ENCODE measurements around the gene LCA5L. TPM values are rescaled to one million over a fixed set of nuclear protein-coding genes. Genes with fewer than 3 reads are reported as not detected.
A peak's percentile ranks its signal among the peaks of the same experiment; 100 is the strongest.
"Not testable (repeated sequence)": the region's sequence is repeated elsewhere in the genome, so short reads cannot be mapped to it uniquely, and the experiment has no call there.

Gene LCA5L
- total RNA-seq, 4 donors from 2014 or later = 2.3 to 7.9 (median 4.9) TPM

DNA sequence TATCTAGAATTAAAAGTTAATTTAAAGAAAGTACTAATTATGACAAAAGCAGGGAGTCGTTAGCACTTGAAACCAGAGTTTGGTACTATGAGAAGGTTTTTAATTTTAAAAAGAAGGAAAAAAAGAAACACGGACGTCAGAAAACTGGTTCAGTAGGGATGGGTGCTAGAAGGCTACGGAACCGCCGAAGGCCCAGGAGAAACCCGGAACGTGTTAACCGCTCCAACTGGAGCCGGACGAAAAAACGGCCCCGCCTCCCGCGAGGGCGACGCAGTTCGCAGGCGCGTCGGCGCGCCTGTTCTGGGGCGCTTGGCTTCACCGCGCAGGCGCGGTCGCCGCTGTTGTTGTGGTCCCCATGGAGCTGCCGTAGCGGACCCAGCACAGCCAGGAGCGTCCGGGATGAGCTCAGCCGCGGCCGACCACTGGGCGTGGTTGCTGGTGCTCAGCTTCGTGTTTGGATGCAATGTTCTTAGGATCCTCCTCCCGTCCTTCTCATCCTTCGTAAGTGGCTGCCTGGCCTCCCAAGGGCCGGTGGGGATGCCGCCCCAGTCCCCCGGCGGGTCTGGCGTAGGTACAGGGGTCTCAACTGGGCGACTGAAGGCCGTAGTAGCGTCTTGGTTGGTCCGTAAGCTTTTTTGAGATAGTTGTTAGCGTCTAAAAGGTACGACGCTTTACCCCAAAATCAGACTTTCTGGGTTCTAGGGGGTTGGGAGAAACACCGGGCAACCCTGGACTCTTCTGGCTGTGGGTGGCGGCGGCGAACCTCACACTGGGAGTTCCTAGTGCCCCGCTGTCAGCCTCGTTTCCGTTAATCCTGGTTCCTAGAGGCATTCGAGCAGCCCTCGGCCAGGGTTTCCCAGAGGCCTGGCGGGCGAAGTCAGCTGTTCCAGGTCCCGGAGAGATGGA is 65.3 kb downstream of the LCA5L start:
- ATAC-seq = peak; percentile 93 to 95

DNA sequence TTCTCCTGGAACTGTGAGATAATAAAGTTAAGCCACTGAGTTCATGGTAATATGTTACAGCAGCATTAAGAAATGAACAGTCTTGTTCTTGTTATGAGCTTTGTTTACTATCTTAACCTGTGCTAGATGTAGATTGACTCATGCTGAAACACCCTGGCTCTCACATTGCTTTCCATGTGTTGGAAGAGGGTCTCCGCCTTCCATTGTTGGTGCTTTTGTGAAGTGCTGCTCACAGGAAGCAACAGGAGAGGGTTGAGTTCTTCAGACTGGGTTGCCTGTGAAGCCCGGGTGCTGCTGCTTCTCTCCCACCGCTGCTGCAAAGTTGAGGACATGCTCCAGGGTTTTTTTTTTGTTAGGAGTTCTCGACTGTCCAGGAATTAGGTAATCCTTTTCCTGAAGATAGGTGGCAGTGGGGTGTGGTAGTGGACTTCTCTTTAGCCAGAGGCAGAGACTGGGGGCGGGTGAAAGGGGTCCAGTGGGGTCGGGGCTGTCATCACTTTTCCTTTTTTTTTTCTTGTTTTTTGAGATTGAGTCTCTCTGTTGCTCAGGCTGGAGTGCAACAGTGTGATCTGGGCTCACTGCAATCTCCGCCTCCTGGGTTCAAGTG is 68.0 kb downstream of the LCA5L start:
- no peaks in the 10 kb centered on the region for H3K9me3 ChIP-seq
- H3K4me1 ChIP-seq = peaks cover 9 to 13% of the 10 kb centered on the region in 2 donors
- ATAC-seq = no peak
- H3K27ac ChIP-seq = no peak overlapping the region
- intact Hi-C loops (cut with DNase I; ENCODE audit: low total_unique reads) (no loop called here), in situ Hi-C loops (cut with MboI; ENCODE audit: low sequenced_read_pairs in 4 of 4) (loop anchor here in 2 of 4 donors (25.0 kb wide), 1 partner anchor 190 kb away; the partner anchor contains the start of gene PSMG1 (in 2 of the 2))
- no peaks in the 10 kb centered on the region for H3K27me3 ChIP-seq
- DNase-seq = no peak
- no peak overlapping the region for H3K4me3 ChIP-seq
- TF ChIP-seq, protein P1, sequence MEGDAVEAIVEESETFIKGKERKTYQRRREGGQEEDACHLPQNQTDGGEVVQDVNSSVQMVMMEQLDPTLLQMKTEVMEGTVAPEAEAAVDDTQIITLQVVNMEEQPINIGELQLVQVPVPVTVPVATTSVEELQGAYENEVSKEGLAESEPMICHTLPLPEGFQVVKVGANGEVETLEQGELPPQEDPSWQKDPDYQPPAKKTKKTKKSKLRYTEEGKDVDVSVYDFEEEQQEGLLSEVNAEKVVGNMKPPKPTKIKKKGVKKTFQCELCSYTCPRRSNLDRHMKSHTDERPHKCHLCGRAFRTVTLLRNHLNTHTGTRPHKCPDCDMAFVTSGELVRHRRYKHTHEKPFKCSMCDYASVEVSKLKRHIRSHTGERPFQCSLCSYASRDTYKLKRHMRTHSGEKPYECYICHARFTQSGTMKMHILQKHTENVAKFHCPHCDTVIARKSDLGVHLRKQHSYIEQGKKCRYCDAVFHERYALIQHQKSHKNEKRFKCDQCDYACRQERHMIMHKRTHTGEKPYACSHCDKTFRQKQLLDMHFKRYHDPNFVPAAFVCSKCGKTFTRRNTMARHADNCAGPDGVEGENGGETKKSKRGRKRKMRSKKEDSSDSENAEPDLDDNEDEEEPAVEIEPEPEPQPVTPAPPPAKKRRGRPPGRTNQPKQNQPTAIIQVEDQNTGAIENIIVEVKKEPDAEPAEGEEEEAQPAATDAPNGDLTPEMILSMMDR (IDR thresholded peaks at IDR 0.05 in 4 of 5, conservative IDR thresholded peaks at IDR 0.05 in 1 of 5) = no peak
- TF ChIP-seq POLR2A (IDR thresholded peaks at IDR 0.05) = no peak
- no peaks in the 10 kb centered on the region for H3K36me3 ChIP-seq

More for the DNA sequence above, 65.3 kb downstream of the LCA5L start:
- Histone ChIP-seq H3K4me3 (peak overlapping the region; percentile 64 to 90 (median 78)), H3K27me3 (no peaks in the 10 kb centered on the region), H3K9me3 (no peaks in the 10 kb centered on the region), H3K36me3 (no peaks in the 10 kb centered on the region), H3K4me1 (peaks cover 9 to 13% of the 10 kb centered on the region in 2 donors), H3K27ac (peak overlapping the region; percentile 82 to 91 (median 86))
- in situ Hi-C loops (cut with MboI; ENCODE audit: low sequenced_read_pairs in 4 of 4) (loop anchor here in 3 of 4 donors (10.0 to 25.0 kb wide), 2 partner anchors 65 to 193 kb away; partner anchors contain the start of genes BRWD1 (in 2 of the 3) and PSMG1 (in 2 of the 3)), intact Hi-C loops (cut with DNase I; ENCODE audit: low total_unique reads) (loop anchor here (1.0 to 2.0 kb wide), 3 partner anchors 32 to 67 kb away; partner anchors contain the start of genes BRWD1 and LCA5L)
- DNase-seq = peak; percentile 86 to 94
- TF ChIP-seq, protein P1 (IDR thresholded peaks at IDR 0.05 in 4 of 5, conservative IDR thresholded peaks at IDR 0.05 in 1 of 5) = no peak
- TF ChIP-seq POLR2A (IDR thresholded peaks at IDR 0.05) = peak; percentile 51 to 64

DNA sequence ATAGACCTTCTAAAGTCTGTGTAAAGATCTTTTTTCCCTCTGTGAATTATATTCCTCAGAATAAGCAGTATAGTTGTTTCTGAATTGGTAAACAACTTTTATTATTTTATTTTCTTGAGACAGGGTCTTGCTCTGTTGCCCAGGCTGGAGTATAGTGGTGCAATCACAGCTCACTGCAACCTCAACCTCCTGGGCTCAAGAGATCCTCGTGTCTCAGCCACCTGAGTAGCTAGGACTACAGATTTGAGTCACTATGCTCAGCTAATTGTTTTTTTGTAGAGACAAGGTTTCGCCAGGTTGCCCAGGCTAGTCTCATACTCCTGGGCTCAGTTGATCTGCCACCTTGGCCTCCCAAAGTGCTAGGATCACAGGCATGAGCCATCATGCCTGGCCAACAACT is 70.1 kb downstream of the LCA5L start:
- Histone ChIP-seq H3K36me3 (no peaks in the 10 kb centered on the region), H3K9me3 (no peaks in the 10 kb centered on the region), H3K4me3 (no peak overlapping the region), H3K27me3 (no peaks in the 10 kb centered on the region), H3K27ac (no peak overlapping the region), H3K4me1 (peaks cover 0 to 4% of the 10 kb centered on the region in 2 donors)
- ATAC-seq (no peak), DNase-seq (no peak)
- in situ Hi-C loops (cut with MboI; ENCODE audit: low sequenced_read_pairs in 4 of 4) (loop anchor here in 2 of 4 donors (25.0 kb wide), 1 partner anchor 188 kb away; the partner anchor contains the start of gene PSMG1 (in 2 of the 2)), intact Hi-C loops (cut with DNase I; ENCODE audit: low total_unique reads) (no loop called here)
- TF ChIP-seq POLR2A (IDR thresholded peaks at IDR 0.05) = no peak

DNA sequence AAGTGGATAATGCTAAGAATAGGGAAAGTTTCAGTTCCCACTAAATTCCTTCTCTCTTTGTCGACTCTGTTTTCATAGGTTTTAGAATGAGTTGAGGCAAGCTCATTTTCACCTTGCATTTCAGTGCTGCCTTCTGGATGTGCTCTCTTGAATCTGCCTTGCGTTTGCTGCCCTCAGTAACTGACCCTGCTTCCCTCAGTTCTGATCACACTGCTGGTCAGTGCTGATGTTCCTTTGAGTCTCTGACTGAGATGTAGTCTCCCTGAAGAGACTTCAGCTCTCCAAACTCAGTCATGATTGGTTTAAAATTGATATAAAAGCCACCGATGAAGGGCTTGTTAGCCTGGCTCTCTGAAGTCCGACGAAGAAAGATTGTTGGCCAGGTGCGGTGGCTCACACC is 71.5 kb downstream of the LCA5L start:
- ATAC-seq (no peak), DNase-seq (no peak)
- no peak overlapping the region for H3K27ac ChIP-seq
- H3K27me3 ChIP-seq = no peaks in the 10 kb centered on the region
- H3K9me3 ChIP-seq = no peaks in the 10 kb centered on the region
- TF ChIP-seq, protein P1 (IDR thresholded peaks at IDR 0.05 in 4 of 5, conservative IDR thresholded peaks at IDR 0.05 in 1 of 5) = no peak
- TF ChIP-seq POLR2A (IDR thresholded peaks at IDR 0.05) = no peak
- H3K4me1 ChIP-seq = no peaks in the 10 kb centered on the region
- intact Hi-C loops (cut with DNase I; ENCODE audit: low total_unique reads) = no loop called here
- H3K36me3 ChIP-seq = no peaks in the 10 kb centered on the region
- in situ Hi-C loops (cut with MboI; ENCODE audit: low sequenced_read_pairs in 4 of 4) = no loop called here
- H3K4me3 ChIP-seq = no peak overlapping the region

DNA sequence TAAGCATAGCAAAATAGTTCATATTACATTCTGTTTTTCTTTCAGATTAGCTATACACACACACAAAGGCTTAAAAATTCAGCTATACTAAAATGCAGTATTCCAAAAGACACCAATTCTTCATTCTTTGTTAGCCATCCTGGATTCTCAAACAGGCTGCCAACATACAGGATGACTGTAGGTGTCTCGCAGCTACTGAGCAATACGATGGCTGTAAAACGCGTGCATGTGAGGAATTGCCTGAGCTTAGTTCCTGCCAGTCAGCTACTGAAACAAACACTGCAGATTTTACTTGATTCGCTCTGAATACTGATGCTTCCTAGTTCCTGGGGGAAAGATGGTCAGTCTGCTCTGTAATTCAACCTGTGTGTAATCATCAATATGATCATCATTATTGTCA is 71.9 kb downstream of the LCA5L start:
- no peak overlapping the region for H3K27ac ChIP-seq

DNA sequence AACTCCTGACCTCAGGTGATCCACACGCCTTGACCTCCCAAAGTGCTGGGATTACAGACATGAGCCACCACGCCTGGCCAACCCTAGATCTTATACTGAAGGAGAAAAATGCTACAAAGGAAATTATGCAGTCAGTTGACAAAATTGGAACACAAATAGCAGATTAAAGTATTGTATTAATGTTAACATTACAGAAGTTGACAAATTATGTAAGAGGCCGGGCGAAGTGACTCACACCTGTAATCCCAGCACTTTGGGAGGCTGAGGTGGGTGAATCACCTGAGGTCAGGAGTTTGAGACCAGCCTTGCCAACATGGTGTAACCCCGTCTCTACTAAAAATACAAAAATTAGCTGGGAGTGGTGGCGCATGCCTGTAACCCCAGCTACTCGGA is 75.7 kb downstream of the LCA5L start:
- H3K36me3 ChIP-seq; H3K27me3 ChIP-seq; in situ Hi-C loops (cut with MboI; ENCODE audit: low sequenced_read_pairs in 4 of 4); H3K27ac ChIP-seq; ATAC-seq; DNase-seq; H3K4me1 ChIP-seq; H3K9me3 ChIP-seq; H3K4me3 ChIP-seq; intact Hi-C loops (cut with DNase I; ENCODE audit: low total_unique reads): not testable (repeated sequence)

More for the DNA sequence above, 71.9 kb downstream of the LCA5L start:
- Histone ChIP-seq H3K4me1 (no peaks in the 10 kb centered on the region), H3K36me3 (no peaks in the 10 kb centered on the region), H3K27me3 (no peaks in the 10 kb centered on the region), H3K9me3 (no peaks in the 10 kb centered on the region), H3K4me3 (no peak overlapping the region)
- DNase-seq = no peak
- no peak for TF ChIP-seq POLR2A (IDR thresholded peaks at IDR 0.05)
- TF ChIP-seq, protein P1 (IDR thresholded peaks at IDR 0.05 in 4 of 5, conservative IDR thresholded peaks at IDR 0.05 in 1 of 5) = peak in 1 of 5 experiments; percentile 12
- in situ Hi-C loops (cut with MboI; ENCODE audit: low sequenced_read_pairs in 4 of 4) = no loop called here
- intact Hi-C loops (cut with DNase I; ENCODE audit: low total_unique reads) = no loop called here
- ATAC-seq = peak in 1 of 2 donors; percentile 36

Measured in gastrocnemius medialis (tissue), 4 donors.